Dedifferentiated amniotic fluid mesenchymal stem cell (primary cell): ENCODE results near the gene DCAF11.
A peak's percentile ranks its signal among the peaks of the same experiment; 100 is the strongest.

Source experiments
- DNase-seq: peaks from one replicate; pipeline ENCODE4 v3.0.0-alpha.2; 2016; ENCODE audit errors: extremely low spot score

DCAF11 gene

GRCh38 chr14:24139272-24139934 lies 24.8 kb downstream of the DCAF11 start:
- no peak for DNase-seq

DNA sequence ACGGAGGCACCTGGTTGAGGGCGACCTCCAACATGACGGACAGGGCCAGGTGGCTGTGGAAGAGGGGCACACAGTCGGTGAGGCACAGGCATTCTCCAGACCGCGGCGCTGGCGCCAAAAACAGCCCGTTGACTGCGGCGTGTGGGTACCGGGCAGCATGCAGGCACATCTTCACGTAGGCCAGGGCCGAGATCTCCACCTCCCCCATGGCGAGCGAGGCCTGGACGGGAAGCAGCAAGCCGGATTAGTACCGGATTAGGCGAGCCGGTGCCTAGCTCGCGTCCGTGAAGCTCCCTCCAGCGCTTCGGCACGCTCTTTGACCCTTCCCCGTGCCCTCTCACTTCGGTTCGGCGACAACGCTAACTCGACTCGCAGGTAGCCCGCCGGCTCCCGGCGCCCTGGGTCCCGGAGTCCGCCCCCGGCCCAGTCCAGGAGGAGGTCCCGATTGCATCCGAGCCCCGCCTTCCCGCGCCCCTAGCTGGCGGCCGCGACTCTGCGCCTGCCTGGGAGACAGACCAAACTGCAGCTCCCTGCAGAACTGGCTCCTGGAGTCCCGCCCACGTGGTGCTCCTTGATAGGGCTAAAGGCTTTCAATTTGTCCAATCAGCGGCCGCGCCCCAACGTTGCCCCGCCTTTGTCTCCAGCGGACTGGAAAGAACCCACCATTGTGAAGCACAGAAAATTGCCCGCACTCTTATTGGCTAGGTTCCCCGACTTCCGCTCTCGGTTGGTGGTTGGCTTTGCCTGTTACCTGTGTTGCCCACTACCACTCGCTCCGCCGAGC lies 26.7 kb downstream of the DCAF11 start, which contains the start of gene EMC9:
TSS of gene EMC9 (minus strand) at position 495 of the 784 bp plus-strand sequence. CDS start at position 208, 287 bp downstream.
- peak; percentile 99 for DNase-seq

- DNase-seq, result no peak
Observed at GRCh38 chr14:24143511-24143910, 28.9 kb downstream of the DCAF11 start.

DNA sequence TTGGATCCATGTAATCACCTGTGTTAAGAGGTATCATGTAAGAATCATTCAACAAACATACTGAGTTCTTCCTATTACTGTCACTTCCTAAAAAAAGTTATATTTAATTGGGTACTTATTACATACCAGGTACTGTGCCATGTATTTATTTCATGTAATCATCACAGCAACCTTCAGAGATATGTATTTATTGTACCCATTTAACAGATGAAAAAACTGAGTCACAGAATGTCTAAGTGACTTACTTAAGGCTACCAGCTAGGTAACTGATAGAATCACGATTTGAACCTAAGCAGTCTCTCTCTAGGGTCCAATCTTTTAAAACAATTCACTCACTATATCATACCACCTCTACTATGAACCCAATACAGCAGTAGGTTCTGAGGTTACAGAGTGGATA lies 29.9 kb downstream of the DCAF11 start:
- DNase-seq, result no peak

GRCh38 chr14:24145219-24145618 lies 30.6 kb downstream of the DCAF11 start:
- no peak for DNase-seq

DNA sequence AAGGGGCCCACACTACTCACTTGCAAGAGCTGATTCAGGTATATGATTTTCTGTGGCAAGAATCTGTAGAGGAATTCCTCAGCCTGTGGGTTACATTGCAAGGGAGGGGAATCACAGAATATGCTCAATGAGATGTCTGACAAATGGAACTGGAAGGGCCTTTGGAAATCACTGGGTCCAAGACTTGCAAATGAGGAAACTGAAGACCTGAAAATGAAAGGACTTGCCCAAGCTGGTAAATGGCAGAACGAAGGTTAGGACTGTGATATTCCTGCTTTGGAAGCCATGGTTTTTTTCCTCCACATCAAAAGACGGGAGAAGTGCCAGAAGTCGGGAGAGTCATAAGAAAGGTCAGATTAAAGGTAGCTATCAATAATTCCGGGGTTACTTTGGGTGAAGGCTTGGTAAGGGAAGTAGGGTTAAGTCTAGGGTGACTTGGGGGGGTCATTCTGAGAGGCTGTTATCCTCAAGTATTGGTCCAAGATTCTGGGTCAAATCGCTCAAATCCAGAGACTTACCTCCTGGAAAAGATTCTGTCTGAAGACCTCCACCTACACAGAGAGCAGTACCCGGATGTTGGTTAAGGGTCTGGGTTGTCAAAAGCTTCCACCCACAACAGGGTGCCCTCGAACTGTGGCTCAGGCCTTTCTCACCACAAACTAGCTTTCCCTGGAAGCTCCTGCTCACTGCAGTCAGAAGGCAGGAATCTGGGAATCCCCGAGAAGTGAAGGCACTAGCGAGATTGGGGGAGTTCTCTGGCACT lies 31.3 kb downstream of the DCAF11 start:
- no peak for DNase-seq

DNA sequence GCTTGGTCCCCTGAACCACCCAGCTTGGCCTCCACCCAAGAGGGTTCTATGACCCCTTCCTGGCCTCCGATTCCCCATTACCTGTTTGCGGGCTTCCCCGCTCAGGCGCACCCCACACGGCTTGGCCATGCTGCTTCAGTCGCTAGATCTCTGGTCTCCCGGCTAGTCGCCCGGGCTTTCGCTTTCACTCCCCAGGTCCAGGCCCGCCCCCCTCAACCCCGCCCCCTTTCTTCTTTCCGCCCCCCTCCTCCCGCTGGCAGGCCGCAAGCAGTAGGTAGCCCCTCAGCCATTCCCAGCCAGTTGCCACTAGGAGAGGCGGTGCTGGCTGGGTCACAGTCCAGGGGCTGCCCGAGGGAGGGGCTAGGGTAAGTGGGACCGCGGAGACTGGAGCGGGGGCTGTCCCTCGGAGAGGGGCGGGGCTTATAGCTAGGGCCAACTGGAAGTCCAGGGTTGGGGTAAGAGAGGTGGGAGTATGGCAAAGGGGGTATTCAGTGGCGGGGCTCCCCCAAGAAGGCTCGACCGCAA lies 31.9 kb downstream of the DCAF11 start, which contains the start of gene PSME2:
TSS of gene PSME2 (minus strand) at position 158 of the 525 bp plus-strand sequence. CDS start at position 129, 29 bp downstream.
- DNase-seq, result peak; percentile 85

DNA sequence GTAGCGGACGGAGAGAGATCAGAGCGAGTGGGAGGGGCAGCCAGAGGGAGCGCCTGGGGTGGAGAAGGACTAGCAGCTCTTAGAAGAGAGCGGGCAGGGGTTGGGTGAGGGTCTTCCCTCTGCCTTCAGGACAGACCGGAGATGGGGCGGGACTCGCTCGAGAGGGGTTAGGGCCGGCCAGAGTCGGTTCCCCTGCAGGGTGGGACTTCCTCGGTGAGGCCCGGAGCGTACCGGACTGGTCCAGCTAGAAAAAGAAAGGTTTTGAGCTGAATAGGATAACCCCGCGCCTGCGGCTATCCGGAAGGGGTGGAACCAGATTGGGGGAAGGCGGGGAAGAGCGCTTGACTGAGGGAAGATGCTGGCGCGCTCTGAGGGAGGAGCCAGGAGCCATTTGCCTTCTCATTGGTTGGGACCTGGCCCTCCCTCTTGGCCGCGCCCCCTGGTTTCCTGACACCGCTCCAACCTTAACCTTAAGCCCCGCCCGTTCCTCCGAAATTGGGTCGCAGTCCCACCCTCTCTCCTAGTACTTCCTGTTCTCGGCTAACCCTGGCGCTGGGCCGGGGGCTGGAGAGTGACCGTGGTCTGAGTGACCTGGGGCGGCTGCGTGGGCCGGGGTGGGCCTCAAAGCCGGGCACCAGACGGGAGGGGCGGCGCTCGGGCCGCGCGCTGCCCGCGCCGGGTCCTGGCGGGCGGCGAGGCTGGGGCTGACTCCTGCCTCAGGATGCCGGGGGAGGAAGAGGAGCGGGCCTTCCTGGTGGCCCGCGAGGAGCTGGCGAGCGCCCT lies 32.6 kb downstream of the DCAF11 start, which contains the start of gene RNF31:
TSS of gene RNF31 (plus strand) at position 521 of the 783 bp plus-strand sequence. CDS start at position 722, 201 bp downstream.
- DNase-seq, result peak; percentile 99

GRCh38 chr14:24147761-24148428 lies 33.3 kb downstream of the DCAF11 start:
- DNase-seq, result no peak

- DNase-seq, result no peak
Observed at GRCh38 chr14:24149302-24149969, 34.9 kb downstream of the DCAF11 start.

GRCh38 chr14:24150061-24150460 lies 35.5 kb downstream of the DCAF11 start:
- no peak for DNase-seq

DNA sequence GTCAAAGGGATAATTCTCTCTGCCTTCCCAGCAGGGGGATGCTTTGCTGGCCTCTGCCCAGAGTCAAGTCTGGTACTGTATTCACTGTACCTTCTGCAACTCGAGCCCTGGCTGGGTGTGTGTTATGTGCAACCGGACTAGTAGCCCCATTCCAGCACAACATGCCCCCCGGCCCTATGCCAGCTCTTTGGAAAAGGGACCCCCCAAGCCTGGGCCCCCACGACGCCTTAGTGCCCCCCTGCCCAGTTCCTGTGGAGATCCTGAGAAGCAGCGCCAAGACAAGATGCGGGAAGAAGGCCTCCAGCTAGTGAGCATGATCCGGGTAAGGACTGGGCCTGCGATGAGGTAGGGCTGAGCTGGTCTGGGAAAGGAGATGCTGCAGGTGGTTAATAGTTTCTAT lies 36.0 kb downstream of the DCAF11 start:
- DNase-seq, result no peak

- DNase-seq, result no peak
Observed at GRCh38 chr14:24150993-24151392, 36.4 kb downstream of the DCAF11 start.

DNA sequence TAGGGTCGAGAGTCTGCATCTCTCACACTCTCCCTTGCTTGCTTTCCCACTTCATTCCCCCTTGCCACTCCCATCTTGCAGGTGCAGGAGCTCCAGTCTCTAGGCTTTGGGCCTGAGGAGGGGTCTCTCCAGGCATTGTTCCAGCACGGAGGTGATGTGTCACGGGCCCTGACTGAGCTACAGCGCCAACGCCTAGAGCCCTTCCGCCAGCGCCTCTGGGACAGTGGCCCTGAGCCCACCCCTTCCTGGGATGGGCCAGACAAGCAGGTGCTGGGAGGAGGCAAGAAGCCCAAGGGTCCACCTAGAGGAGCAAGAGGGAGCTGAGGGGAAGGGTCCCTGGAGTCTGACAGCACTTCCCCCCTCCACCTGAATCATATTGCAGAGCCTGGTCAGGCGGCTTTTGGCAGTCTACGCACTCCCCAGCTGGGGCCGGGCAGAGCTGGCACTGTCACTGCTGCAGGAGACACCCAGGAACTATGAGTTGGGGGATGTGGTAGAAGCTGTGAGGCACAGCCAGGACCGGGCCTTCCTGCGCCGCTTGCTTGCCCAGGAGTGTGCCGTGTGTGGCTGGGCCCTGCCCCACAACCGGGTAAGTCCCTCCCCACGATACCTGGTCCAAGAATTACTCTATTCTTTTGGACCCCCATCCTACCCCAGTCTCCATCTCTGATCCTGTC lies 37.0 kb downstream of the DCAF11 start:
- no peak for DNase-seq

GRCh38 chr14:24155100-24155499 lies 40.5 kb downstream of the DCAF11 start:
- no peak for DNase-seq

DNA sequence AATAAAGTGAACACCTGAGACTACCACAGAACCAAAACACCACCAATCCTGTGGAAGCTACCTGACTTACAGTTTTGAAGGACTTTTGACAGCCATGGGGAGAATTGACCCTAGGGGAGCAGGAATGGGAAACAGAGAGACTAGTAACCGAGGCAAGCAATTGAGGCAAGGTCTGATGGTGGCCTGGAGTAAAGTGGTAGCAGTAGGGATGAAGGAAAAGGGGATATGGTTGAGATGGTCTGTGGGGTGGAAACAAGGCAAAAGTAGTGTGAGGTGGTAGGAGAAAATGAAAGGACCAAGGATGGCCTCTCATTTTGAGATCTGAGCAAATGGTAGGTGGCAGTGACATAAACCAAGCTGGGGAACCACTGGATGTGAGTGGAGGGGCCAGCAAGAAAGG lies 42.3 kb downstream of the DCAF11 start:
- no peak for DNase-seq

GRCh38 chr14:24157331-24157730 lies 42.8 kb downstream of the DCAF11 start:
- DNase-seq, result no peak

DNA sequence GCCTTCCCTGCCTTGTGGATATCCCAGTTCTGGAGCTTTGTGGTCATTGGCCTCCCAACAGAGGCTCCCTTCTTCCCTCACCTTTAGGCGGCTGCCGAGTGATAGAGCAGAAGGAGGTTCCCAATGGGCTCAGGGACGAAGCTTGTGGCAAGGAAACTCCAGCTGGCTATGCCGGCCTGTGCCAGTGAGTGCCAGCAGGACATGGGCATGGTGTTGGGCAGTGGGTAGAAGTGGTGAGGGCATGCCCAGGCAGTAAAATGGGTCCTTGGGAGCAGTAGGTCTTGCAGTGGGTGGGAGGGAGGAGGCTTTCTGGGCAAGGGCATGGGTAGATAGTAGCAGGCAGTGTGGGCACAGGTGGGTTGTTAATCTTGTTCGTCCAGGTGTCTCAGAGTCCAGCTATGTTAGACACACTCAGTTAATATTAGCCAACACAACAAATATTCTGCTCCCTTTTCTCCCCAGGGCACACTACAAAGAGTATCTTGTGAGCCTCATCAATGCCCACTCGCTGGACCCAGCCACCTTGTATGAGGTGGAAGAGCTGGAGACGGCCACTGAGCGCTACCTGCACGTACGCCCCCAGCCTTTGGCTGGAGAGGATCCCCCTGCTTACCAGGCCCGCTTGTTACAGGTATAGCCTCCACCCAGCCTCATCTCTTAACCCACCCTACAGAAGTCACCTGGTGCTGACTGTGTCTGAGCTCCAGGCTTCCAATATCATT lies 45.4 kb downstream of the DCAF11 start:
- no peak for DNase-seq

GRCh38 chr14:24160499-24160849 lies 45.9 kb downstream of the DCAF11 start:
- DNase-seq, result no peak
